ENCODE measurements around the gene PMVK.

The PMVK gene

DNA sequence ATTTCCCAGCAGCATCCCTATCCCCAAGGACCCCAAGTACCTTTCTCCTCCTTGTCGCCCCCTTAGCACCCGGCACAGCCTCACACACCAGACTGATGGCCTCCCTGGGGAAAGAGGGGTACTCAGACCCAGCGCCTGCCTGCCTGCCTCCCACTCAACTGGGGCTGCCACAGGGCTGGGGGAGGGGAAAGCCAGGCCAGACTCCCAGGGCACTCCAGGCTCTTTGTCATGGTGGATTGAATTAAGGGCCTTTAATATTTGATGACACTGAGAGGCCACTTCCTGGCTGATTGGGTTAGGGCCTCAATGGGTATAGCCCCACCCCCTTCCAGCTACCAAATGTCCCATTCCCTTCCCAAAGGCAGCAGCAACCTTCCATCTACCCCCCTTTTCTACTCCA is 32.2 kb upstream of the PMVK start:
- H3K27ac ChIP-seq = peak overlapping the region; percentile 100
- no peak for DNase-seq (ENCODE audit: low read depth, low spot score)

DNA sequence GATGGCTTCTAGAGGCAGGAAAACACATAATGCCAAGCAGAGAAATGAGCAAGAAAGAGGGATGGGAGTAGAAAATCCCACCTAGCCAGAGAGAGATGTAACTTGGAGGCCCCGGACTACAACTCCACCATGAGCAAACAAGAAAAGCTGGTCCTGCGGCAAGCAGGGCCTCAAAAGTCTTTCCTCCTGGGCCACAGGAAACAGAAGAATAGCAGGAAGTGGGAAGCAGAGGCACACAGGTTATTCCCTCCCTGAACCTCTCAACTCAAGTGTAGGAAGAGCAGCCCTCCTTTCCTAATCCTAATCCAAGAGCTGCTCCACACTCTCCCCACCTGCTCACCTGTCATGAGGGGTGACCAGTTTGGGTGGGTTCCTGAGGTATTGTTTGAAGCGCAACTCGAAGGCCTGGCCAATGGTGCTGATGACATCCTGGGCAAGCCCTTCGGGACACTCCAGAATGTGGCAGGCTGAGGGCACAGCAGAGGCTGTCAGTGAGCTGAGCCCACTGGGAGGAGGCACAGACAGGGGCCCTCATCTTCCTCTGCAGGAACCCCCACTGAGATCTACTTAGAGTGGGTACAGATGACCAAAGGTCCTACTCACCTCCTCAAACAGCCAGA is 30.9 kb upstream of the PMVK start:
- H3K27ac ChIP-seq = peak overlapping the region; percentile 100
- DNase-seq (ENCODE audit: low read depth, low spot score) = no peak

DNA sequence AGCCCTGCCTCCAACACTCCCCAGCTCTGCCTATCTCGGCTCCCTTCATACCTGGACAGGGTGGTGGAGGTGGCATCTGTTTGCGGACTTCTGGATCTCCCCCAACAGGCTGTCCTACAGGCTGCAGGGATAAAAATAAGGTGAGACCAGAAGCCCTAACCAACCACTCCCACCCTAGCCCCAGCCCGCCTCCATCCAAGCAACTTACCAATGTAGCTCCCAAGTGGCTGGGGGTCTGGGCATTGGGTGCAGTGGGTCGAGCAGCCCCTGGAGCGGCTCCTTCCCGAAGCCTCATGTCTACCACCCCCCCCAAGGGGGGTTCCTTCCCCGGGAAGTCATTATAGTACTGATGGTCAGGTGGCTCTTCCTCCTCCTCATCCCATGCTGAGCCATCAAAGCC is 29.6 kb upstream of the PMVK start:
- peak overlapping the region; percentile 100 for H3K27ac ChIP-seq
- DNase-seq (ENCODE audit: low read depth, low spot score) = no peak

DNA sequence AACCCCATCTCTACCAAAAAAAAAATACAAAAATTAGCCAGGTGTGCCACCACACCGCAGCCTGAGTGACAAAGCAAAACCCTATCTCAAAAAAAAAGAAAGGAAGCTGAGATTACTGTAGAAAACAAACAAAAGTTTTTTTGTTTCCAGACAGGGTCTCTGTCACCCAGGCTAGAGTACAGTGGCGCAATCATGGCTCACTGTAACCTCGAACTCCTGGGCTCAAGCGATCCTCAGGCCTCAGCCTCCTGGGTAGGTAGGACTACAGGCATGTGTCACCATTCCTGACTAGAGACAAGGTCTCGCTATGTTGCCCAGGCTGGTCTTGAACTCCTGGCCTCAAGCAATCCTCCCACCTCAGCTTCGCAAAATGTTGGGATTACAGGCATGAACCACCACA is 27.8 kb upstream of the PMVK start:
- DNase-seq (ENCODE audit: low read depth, low spot score) = no peak
- peak overlapping the region; percentile 92 for H3K27ac ChIP-seq

DNA sequence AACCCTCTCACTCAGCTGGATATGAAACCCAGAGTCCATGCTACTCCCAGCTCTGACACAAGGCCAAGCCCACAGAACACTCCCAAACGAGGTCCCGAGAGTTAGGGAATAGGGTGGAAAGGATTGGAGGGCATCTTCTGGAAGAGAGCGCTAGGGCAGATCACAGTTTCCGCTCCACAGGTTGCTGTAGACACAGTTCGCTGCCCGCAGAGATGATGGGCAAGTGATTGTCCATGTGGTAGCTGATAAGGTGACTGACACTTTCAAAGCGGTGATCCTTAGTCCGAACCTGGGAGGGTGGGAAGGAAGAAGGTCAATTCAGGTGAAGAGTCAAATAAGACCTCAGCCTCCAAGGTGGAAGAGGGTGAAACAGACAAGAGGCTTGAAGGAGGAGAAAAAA is 27.1 kb upstream of the PMVK start:
- peak overlapping the region; percentile 92 for H3K27ac ChIP-seq
- DNase-seq (ENCODE audit: low read depth, low spot score) = no peak

DNA sequence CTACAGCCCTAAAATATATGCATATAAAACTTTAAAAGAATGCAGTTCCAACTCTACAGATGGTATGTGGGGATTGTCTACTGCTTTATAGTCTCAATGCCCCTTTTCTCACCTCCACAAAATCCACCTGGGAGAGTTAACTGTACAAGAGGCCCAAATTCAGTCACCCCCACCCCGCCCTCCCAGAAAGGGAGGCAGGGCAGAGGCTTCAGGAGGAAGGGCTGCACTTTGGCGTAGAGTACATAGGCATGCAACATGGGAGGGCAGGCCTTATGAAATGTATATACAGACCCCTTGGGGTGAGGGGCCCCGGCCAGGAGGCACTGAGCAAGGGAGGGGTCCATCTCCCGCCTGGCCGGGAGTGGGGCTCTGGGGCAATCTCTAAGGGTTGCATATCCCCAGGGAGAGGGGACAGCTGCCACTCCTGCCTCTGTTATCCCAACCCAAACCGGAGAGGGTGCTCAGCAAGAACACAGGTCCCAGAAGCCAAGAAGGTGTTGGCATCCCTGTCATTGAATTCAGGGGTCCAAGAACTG is 26.3 kb upstream of the PMVK start:
- H3K27ac ChIP-seq = peak overlapping the region; percentile 92

DNA sequence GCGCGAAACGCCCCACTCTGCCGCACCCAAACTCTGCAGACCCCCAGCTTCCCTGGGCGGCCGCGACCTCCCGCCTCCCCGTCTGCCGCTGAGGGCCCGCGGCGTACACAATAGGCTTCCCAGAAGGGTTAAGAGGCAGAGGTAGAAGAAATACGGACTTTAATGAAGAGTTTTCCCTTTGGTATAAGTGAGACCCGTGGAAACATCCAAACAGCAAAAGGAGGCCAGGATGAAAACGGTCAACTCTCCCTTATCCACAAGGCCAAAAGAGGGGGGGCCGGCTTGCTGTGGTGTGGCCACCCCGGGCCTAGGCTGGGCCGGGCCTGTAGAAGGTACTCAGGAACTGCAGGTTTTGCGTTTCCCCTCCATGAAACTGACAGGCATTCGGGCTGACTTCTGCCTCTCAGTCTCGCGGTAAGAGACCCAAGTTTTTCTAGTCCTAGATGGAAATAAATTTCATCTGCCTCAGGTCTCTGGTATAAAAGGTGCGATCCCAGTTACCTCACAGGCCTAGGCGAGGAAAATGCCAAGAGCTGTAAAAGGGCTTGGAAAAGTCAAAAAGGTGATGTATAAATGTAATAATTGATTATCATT is 25.7 kb upstream of the PMVK start:
- no peak for DNase-seq (ENCODE audit: low read depth, low spot score)

More for the DNA sequence above, 26.3 kb upstream of the PMVK start:
- no peak for DNase-seq (ENCODE audit: low read depth, low spot score)

DNA sequence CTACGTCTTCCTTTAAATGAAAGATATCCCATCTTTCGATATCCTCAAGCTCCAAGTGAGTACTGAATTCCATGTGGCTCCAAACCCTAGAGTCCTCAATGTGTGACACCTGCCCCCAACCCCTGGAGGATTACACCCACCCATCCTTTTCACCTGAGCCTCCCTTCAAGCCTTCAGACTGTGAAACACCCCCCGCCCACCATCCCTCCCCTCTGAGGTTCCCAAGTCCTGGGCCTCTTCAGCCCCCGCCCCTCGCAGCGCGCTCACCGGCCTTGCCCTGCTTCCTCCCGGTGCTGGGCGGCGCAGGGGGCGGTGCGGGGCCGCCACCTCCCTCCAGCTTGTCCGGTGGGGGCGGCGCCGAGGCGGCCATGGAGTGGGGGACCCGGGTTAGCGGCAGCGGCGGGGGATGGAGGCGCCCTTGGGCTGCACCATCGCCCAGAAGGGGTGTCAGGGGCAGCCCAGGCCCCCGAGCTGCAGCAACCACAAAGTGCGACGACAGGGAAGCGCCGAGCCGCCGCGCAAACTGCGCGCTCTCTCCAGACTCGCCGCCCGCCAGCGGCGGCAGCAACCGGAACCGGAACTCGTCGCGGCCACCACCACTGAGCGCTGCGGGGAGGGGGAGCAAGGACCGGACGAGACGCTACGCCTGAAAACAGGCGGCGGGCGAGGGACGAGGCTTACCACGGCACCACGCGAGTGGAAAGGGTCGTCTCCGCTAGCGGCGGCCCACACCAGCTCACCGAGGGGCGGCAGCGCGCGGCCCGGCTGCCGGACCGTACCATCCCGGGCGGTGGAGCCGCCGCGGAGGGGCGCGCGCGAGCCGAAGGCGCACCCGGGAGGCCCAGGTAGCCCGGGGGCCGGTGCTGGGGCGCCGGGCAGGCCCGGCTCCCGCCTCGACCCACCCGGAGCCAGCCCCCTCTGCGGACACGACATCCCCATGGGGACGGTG is 25.0 kb upstream of the PMVK start, which contains the start of gene PYGO2:
Gene PYGO2 (minus strand): TSS at position 576 of the 949 bp plus-strand sequence. CDS start 206 bp downstream, at position 370.
- H3K27ac ChIP-seq = peak within 1 kb of the TSS; percentile 92
- DNase-seq (ENCODE audit: low read depth, low spot score) = no peak

More for the DNA sequence above, 25.7 kb upstream of the PMVK start:
- H3K27ac ChIP-seq = peak overlapping the region; percentile 92

DNA sequence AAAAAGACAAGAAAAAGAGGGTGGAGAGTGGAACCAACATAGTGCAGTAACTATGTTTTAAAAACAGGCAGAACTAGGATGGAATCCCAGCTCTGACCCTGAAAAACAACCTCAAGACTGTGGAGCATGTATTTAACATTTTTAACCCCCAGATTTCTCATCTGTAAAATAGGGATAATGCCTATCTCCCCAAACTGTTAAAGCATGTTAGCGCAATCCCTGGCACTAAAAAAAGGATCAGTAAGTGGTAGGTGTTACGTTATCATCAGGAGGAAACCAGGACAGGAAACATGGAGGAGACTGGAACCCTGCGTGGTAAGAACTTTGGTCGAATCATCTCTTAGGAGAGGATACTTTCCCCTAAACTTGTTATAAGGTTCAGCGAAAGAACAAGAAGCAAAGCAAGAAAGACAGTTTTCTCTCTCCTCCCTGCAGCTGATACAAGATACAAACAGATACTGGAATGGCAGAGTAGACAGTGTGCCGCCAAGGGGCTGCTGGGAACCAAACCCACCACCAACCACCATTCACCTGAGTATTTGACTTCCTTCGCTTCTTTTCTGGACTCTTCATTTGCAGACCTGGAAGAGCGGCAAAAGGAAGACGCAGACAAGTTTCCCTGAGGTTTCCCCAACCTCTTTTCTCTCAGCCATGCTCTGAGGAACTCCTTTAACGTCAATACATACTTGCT is 24.1 kb upstream of the PMVK start:
- peak overlapping the region; percentile 92 for H3K27ac ChIP-seq
- no peak for DNase-seq (ENCODE audit: low read depth, low spot score)

DNA sequence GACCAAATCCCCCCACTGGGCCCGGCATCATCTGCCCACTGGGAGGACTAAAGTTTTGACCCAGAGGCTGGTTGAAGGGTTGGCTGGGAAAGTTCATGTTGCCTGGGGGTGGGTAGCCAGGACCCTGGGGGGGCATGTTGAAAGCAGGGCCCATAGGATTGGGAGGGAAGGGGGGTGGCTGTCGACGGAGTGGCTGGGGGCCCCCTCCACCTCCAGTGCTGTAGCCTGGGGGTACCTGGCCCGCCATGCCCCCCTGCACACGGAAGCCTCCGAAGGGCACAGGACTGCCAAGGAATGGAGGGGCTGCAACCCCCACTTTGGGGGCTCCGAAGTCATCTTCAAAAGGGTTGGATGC is 22.9 kb upstream of the PMVK start:
- DNase-seq (ENCODE audit: low read depth, low spot score) = no peak
- H3K27ac ChIP-seq = no peak overlapping the region

DNA sequence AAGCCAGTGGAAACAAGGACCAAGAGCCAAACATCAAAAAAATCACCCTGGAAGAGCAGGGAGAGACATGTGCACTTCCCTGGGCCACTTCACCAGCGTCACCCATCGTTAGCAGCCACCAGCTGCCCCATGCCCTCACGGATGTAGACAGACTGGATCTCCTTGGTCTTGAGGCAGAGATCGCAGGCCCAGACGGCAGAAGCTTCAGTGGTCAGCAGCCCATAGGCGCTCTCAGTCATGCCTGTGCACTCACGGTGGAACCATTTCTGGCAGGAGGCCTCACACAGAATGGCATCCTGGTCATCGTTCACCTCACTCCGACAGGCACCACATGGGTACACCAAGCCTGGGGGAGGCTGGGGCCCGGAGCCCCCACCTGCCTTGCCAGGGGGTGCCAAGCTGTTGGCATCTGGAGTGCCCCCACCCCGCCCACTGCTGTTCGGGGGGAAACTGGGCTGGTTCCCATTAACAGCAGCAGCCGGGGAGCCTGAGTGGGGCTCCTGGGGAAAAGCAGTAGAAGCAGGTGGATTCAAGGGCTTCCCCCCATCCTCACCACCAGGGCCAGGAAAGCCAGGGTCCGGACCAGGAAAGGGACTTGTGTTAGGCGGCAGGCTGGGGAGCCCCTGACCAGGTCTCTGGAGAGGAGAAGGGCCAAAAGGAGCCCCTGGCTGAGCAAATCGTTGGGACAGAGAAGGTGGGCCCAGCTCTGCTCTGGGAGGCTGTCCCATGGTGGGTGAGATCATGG is 22.3 kb upstream of the PMVK start:
- no peak overlapping the region for H3K27ac ChIP-seq
- no peak for DNase-seq (ENCODE audit: low read depth, low spot score)

DNA sequence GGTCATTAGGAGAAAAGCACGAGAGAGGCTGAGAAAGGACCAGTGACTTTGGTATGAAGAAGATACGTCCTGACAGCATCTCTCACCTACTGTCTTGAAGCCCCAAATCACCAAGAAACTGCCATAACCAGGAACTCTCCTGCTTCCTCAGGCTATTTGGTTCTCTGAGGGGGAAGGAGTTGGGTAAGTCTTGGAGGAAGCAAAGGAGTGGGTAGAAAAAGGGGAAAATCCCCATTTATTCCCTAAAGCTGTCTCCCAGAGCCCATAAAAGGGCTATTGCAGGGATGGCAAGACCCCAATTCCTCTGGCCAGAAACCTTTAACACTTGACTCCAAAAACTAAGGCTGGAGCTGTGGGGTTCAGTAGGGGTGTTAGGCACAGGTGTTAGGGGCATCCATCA is 21.5 kb upstream of the PMVK start:
- H3K27ac ChIP-seq = no peak overlapping the region
- DNase-seq (ENCODE audit: low read depth, low spot score) = no peak

DNA sequence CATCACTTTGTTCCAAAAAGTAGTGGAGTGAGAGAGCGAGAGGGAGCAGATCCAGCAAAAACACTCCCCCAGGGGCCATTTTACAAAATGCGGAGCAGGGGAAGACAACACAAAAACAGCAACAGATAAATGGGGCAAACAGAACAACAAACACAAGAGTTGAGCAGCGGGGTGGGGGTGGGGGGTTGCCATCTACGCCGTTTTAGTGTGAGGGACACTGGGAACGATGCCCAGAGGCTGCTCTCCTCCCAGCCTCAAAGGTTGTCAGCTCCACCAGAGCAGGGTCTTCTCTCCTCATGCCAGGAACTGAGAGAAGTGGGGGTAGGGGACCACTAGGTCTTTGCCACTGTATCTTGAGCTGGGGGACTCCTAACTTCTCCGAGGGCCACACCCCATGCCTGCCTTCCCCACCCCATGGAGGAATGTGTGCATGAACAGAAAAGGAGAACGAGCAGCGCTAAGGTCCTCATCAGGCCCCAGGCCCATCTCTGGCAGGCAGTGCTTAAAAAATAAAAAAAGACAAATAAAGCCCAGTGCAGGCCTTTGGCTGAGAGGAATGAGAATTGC is 20.7 kb upstream of the PMVK start:
- DNase-seq (ENCODE audit: low read depth, low spot score) = no peak
- peak overlapping the region; percentile 40 for H3K27ac ChIP-seq

DNA sequence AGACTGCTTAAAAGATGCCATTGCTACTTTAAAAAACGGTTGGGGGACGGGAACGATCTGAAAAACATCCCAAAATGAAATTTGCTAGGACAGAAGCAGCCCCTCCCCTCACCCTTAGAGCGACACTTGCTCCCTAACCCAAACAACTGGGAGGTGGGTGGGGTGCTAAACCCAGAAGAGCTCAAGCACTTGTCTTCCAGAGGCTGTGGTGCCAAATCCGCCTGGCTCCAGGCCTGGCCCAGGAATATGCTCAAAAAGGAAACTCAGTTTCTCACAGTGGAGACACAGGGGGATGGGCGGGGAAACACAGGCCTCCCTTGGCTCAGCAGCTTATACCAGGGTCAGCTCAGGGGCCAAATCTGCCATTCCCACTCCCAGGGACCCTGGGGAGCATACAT is 20.0 kb upstream of the PMVK start:
- no peak for DNase-seq (ENCODE audit: low read depth, low spot score)
- H3K27ac ChIP-seq = peak overlapping the region; percentile 40

DNA sequence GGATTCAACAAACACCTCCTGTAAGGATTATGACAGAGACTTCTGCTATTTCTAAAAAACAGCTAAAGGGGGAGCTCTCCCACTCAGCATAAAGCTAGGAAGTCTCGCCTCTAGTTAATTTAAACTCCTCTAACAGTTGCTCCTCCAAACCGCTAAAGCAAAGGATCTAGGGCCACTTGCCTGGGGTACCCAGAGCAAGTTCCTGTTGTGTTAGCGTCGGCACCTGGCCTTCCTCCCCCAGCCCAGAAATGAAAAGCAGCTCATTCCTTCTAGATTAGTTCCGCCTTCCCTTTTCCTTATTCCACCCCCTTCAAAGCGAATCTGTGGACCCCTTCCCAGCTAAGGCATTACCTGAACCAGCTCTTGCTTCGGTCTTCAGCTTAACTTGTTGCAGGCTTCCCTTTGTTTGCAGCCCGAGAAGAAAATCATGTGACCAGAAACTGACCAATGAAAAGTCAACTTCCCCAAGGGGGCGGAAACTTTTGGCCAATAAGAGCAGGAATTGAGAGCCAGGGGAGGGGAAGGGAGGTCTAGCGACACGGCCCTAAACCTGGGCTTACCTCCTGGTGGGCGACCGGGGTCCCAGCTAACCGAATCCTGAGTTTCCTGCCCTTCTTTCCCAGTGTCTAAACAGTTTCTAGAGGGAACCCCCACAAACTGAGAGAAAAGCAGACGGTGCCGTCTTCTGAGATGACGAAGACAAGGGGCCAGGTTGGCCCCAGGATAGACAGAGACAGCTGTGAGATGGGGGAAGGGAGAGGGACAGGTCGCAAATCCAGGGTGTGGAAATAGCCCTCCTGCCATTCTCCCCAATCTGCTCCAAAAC is 19.4 kb upstream of the PMVK start, which contains the start of gene PBXIP1:
Gene PBXIP1 (minus strand): TSS at position 382 of the 826 bp plus-strand sequence. CDS start 2,378 bp downstream, outside the sequence.
- no peak for DNase-seq (ENCODE audit: low read depth, low spot score)
- H3K27ac ChIP-seq = peak within 1 kb of the TSS; percentile 40

DNA sequence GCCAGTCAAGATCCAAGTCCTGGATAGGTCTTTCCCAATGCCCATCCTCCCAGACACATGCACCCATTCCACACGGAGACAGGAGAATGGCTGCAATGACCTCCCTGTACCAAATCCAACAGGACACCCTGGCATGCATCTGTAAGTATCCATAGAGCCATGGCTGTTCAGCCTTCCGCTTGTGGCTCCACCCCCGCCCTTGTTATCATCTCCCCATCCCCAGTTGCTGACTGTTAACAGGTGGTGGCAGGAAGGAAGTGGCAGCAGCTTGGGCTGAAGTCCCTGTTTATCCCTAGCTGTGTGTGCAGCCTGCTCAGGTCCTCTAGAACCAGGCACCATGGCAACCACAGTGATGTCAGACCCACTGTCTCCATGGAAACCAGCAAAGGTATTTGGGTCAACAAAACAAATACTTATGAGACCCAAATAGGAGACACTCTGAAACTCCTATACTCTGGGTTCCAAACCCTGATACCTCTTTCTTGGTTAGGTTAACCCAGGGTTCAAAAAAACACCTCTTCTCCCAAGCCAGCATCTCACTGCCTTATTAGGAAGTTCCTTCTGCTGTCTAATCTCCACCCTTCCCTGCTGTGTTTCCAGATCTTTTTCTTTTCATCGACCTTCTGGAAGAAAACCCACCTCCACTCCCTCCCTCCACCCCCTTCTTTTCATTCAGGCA is 18.7 kb upstream of the PMVK start:
- peak overlapping the region; percentile 40 for H3K27ac ChIP-seq
- DNase-seq (ENCODE audit: low read depth, low spot score) = no peak

DNA sequence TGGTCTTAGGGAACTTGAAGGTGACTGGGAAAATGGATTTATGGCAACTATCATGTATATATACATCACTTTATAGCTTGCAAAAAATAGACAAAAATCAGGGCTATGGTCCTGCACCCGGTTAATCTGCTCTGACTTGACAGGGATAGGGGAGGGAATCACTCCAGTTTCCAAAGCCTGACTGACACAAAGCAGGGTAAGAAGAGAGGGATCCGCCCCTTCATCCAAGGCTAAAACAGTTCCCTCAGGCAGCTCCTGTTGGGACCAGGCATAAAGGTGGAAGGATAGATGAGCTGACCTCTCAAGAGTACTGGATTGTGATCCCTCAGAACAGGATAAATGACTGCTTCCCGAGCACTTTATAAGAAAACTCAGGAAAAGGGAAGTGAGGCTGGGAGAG is 18.0 kb upstream of the PMVK start:
- no peak overlapping the region for H3K27ac ChIP-seq
- DNase-seq (ENCODE audit: low read depth, low spot score) = no peak

DNA sequence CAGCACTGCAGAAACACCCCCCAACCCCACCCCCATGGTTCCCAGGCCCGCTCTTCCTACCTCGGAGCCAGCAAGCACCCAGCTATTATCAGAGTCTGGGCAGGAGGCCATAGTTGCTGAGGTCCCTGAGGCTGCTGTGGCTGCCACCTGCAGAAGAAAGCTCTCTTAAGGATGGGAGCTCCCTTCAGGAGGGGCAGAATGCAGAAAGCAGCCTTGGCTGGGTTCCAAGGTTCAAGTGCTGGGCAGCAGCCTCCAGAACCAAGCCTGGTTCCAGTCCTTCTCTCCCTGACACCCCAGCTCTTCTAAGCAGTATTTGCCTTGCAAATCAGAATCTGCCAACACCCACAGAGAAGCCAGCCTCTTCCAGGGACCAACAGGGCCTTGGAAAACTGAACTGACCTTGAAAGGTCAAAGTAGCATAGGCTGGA is 17.1 kb upstream of the PMVK start:
- H3K27ac ChIP-seq = no peak overlapping the region
- no peak for DNase-seq (ENCODE audit: low read depth, low spot score)
